HepG2 (cell line): Measurements from ENCODE around the gene NCOA3. TPM values are rescaled to one million over a fixed set of nuclear protein-coding genes. Genes with fewer than 3 reads are reported as not detected.

Experiments
- AGO1 ChIP-seq: fragments of 200-400 bp; formaldehyde crosslinking; IDR thresholded peaks from 2 replicates; pipeline ENCODE4 v1.6.1; 2017; ENCODE audit warnings: mild to moderate bottlenecking, low read depth, low read length, moderate library complexity; ENCODE audit not compliant: poor library complexity, severe bottlenecking
- ATM ChIP-seq: fragments of 450-650 bp; IDR thresholded peaks from 2 replicates; pipeline ENCODE4 v1.7.1; 2017; ENCODE audit warnings: mild to moderate bottlenecking, borderline replicate concordance
- CSRNP1 ChIP-seq: sonication (generic); formaldehyde crosslinking; IDR thresholded peaks from 2 replicates; pipeline ENCODE4 v1.8.1; 2023; ENCODE audit warnings: mild to moderate bottlenecking, missing genetic modification reagents
- GPBP1L1 ChIP-seq: sonication (generic); formaldehyde crosslinking; IDR thresholded peaks from 2 replicates; pipeline ENCODE4 v1.5.0; 2020; ENCODE audit warnings: mild to moderate bottlenecking, missing genetic modification reagents
- GZF1 ChIP-seq: sonication (generic); formaldehyde crosslinking; IDR thresholded peaks from 2 replicates; pipeline ENCODE4 v1.5.1; 2020; ENCODE audit warnings: mild to moderate bottlenecking, missing genetic modification reagents
- HOXA7 ChIP-seq: sonication (generic); formaldehyde crosslinking; IDR thresholded peaks from 2 replicates; pipeline ENCODE4 v1.8.1; 2022; ENCODE audit warnings: mild to moderate bottlenecking, missing genetic modification reagents, moderate library complexity
- KDM2A ChIP-seq: sonication (generic); formaldehyde crosslinking; IDR thresholded peaks from 2 replicates; pipeline ENCODE4 v1.4.0; 2020; ENCODE audit warnings: low read depth, missing genetic modification reagents, borderline replicate concordance
- KLF11 ChIP-seq: IDR thresholded peaks from 2 replicates; pipeline ENCODE4 v1.6.1; 2016; ENCODE audit warnings: missing compliant biosample characterization
- MXD3 ChIP-seq: IDR thresholded peaks from 2 replicates; pipeline ENCODE4 v1.6.1; 2016; ENCODE audit warnings: mild to moderate bottlenecking, missing biosample characterization, missing genetic modification reagents
- PLSCR1 ChIP-seq: sonication (generic); formaldehyde crosslinking; IDR thresholded peaks from 2 replicates; pipeline ENCODE4 v1.5.0; 2020; ENCODE audit warnings: missing genetic modification reagents, mild to moderate bottlenecking, borderline replicate concordance
- PRPF4 ChIP-seq: fragments of 200-400 bp; formaldehyde crosslinking; IDR thresholded peaks from 2 replicates; pipeline ENCODE4 v1.6.1; 2016; ENCODE audit warnings: low read length, low read depth; ENCODE audit not compliant: poor library complexity, severe bottlenecking
- RBM39 ChIP-seq: fragments of 200-400 bp; formaldehyde crosslinking; IDR thresholded peaks from one replicate; pipeline ENCODE4 v1.6.1; 2018; ENCODE audit warnings: antibody characterized with exemption, mild to moderate bottlenecking, low read depth, low read length; ENCODE audit not compliant: poor library complexity, severe bottlenecking
- REXO4 ChIP-seq: sonication (generic); formaldehyde crosslinking; IDR thresholded peaks from 2 replicates; pipeline ENCODE4 v1.8.0; 2022; ENCODE audit warnings: missing genetic modification reagents, mild to moderate bottlenecking, borderline replicate concordance
- SIN3A ChIP-seq: IDR thresholded peaks from 2 replicates; pipeline ENCODE4 v1.6.1; 2011; ENCODE audit warnings: low read depth, mild to moderate bottlenecking, control low read depth, low read length, borderline replicate concordance
- TFDP1 ChIP-seq: IDR thresholded peaks from 2 replicates; pipeline ENCODE4 v1.6.1; 2016; ENCODE audit warnings: missing compliant biosample characterization, missing genetic modification reagents, borderline replicate concordance
- THAP7 ChIP-seq: sonication (generic); formaldehyde crosslinking; IDR thresholded peaks from 2 replicates; pipeline ENCODE4 v1.8.1; 2023; ENCODE audit warnings: mild to moderate bottlenecking, missing genetic modification reagents
- ZBTB42 ChIP-seq: sonication (generic); formaldehyde crosslinking; IDR thresholded peaks from 2 replicates; pipeline ENCODE4 v1.5.0; 2020; ENCODE audit warnings: mild to moderate bottlenecking, missing genetic modification reagents
- ZFP37 ChIP-seq: sonication (generic); formaldehyde crosslinking; IDR thresholded peaks from 2 replicates; pipeline ENCODE4 v1.4.0; 2020; ENCODE audit warnings: missing genetic modification reagents, borderline replicate concordance
- ZNF777 ChIP-seq: sonication (generic); formaldehyde crosslinking; IDR thresholded peaks from 2 replicates; pipeline ENCODE4 v1.4.0; 2020; ENCODE audit warnings: missing genetic modification reagents
- ZXDC ChIP-seq: sonication (generic); formaldehyde crosslinking; IDR thresholded peaks from 2 replicates; pipeline ENCODE4 v1.5.0; 2020; ENCODE audit warnings: mild to moderate bottlenecking, missing genetic modification reagents
- polyA plus RNA-seq, 8 experiments: library from polyadenylated mRNA; depleted of rRNA in 3 of 8; stranded (reverse) in 7 of 8; unstranded in 1 of 8; fragments of >200 nt; fragmentation: Illumina TruSeq in 4 of 8; extraction: Trizol in 4 of 8; gene quantifications; 2 replicates each; pipeline versions ENCODE4 v1.2.1 to v1.2.3, GENCODE V29; 2011 to 2016; ENCODE audit warnings: low read depth in 4 of 8, missing spikeins in 1 of 8, mixed read lengths in 1 of 8; ENCODE audit not compliant: insufficient read depth in 1 of 8
- total RNA-seq, 5 experiments: library from RNA; depleted of rRNA; stranded (reverse); fragments of >200 nt; fragmentation: Illumina TruSeq; extraction: Trizol; gene quantifications; 2 replicates each; pipeline ENCODE4 v1.2.3, GENCODE V29; 2016; ENCODE audit warnings: low read depth in 1 of 5

NCOA3 gene
- total and polyA plus RNA-seq, 2 of the 13 experiments (the other 11 are each of a cell fraction or from before 2014, with no cell fraction given): 35.0 to 56.8 TPM

GRCh38 chr20:47475419-47476044, 26.2 kb upstream of the NCOA3 start (continued):
- TF ChIP-seq ZXDC (CRISPR knock-in tag) (0 out of 2 replicates have a peak, but pooled peaks have one; percentile 21), ZFP37 (CRISPR knock-in tag) (no peak), TFDP1 (CRISPR knock-in tag) (no peak), ZNF777 (no peak), MXD3 (CRISPR knock-in tag) (no peak), CSRNP1 (CRISPR knock-in tag) (0 out of 2 replicates have a peak, but pooled peaks have one; percentile 30), KLF11 (CRISPR knock-in tag) (no peak), KDM2A (CRISPR knock-in tag) (no peak), SIN3A (no peak), ATM (no peak), THAP7 (CRISPR knock-in tag) (no peak), ZBTB42 (no peak), PLSCR1 (no peak), RBM39 (no peak), GZF1 (CRISPR knock-in tag) (no peak), HOXA7 (CRISPR knock-in tag) (no peak), GPBP1L1 (CRISPR knock-in tag) (no peak), AGO1 (no peak), REXO4 (CRISPR knock-in tag) (no peak), PRPF4 (no peak)
